SJCRH30 (cell line): Measurements from ENCODE around the gene RNF32. TPM values are rescaled to one million over a fixed set of nuclear protein-coding genes. Genes with fewer than 3 reads are reported as not detected.
"Not testable (repeated sequence)": the region's sequence is repeated elsewhere in the genome, so short reads cannot be mapped to it uniquely, and the experiment has no call there.

Experiments used
- DNase-seq, 2 experiments: peaks; one replicate each; pipeline ENCODE4 v3.0.0-alpha.2; 2015 to 2020
- H3K27ac ChIP-seq: fragments of 250-450 bp; sonication (Bioruptor Pico); 2 replicates; pipeline ENCODE4 v1.5.1; 2020; ENCODE audit warnings: mild to moderate bottlenecking, moderate library complexity
- H3K27me3 ChIP-seq: fragments of 250-450 bp; sonication (Bioruptor Pico); 2 replicates; pipeline ENCODE4 v1.5.1; 2020; ENCODE audit warnings: mild to moderate bottlenecking, moderate library complexity
- H3K36me3 ChIP-seq: fragments of 250-450 bp; sonication (Bioruptor Pico); 2 replicates; pipeline ENCODE4 v1.5.1; 2020; ENCODE audit warnings: mild to moderate bottlenecking, moderate library complexity
- H3K4me1 ChIP-seq: fragments of 250-450 bp; sonication (Bioruptor Pico); 2 replicates; pipeline ENCODE4 v1.5.1; 2020; ENCODE audit warnings: mild to moderate bottlenecking, moderate library complexity
- H3K4me3 ChIP-seq: fragments of 250-450 bp; sonication (Bioruptor Pico); 2 replicates; pipeline ENCODE4 v1.5.1; 2020; ENCODE audit warnings: mild to moderate bottlenecking, moderate library complexity
- H3K9me3 ChIP-seq: fragments of 250-450 bp; sonication (Bioruptor Pico); replicated peaks from 2 replicates; pipeline ENCODE4 v1.5.1; 2020; ENCODE audit warnings: mild to moderate bottlenecking, moderate library complexity
- total RNA-seq: library from RNA; depleted of rRNA; stranded (reverse); fragments of >200 nt; shearing (Covaris generic); gene quantifications from 2 replicates; pipeline ENCODE4 v1.2.3, GENCODE V29; 2014

Gene RNF32
- total RNA-seq, 1 experiment from 2014 or later = 0.97 TPM

- Histone ChIP-seq H3K27ac (no peak overlapping the region), H3K27me3 (no peaks in the 10 kb centered on the region), H3K9me3 (no peaks in the 10 kb centered on the region), H3K36me3 (no peaks in the 10 kb centered on the region), H3K4me1 (no peaks in the 10 kb centered on the region), H3K4me3 (no peak overlapping the region)
- DNase-seq = no peak
These were observed 27.7 kb downstream of the RNF32 start for GRCh38 chr7:156668130-156668741.

DNA sequence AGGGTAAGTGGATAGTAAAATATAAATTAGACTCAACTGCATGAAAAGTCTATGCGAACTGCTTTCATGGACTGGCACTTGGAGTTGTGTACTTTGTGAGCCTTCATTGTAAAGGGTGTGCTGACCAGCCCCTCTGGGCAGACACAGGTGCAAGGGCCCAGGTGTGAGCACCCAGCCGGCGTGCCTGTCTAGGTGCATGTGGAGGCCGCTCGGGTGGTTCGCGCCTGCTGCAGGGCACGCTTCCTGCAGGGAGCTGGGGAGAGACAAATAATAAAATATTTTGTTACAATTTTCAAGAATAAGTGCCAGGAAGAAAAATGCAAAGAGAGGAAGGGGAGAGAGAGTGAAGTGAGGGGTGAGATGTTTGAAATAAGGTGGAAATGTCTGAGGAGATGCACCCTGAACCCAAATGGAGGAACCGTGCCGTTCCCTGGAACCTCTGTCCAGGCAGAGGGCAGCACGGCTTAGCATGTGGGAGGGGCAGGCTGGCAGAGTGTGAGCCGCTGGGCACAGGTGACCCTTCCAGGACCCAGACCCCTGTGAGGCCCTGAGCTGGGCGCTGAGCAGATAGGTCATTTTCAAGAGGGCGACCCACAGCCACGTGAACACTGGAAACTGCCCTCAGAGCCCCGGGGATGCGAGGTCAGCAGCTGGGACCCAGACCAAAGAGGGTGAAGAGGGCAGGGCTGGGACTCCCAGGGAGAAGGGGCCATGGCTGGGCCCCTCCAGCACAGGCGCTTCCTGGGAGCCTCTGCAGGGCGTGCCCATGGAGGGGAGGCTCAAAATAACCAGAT lies 28.7 kb downstream of the RNF32 start:
- Histone ChIP-seq H3K27ac (no peak overlapping the region), H3K4me3 (no peak overlapping the region), H3K36me3 (no peaks in the 10 kb centered on the region), H3K4me1 (no peaks in the 10 kb centered on the region), H3K27me3 (no peaks in the 10 kb centered on the region), H3K9me3 (no peaks in the 10 kb centered on the region)
- DNase-seq = no peak

DNA sequence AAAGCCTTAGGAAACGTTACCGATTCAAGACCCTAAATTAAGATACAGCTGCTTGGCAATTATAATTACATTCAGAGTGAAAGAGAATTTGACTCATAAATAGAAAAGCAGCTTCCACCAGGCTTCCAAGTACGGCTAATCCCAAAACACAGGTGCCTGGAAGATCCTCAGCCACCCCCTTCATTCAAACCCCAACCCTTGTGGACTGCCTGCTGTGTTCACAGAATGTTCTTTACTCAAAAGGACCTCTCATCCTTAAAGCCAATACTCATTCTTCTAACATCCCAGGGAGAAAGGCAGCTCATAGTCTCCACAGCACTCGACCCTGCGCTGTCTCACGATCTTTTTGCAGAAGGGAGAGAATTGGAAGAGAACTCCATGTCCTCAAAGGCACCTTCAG lies 32.9 kb downstream of the RNF32 start:
- Histone ChIP-seq H3K4me1 (no peaks in the 10 kb centered on the region), H3K4me3 (no peak overlapping the region), H3K9me3 (no peaks in the 10 kb centered on the region), H3K27ac (no peak overlapping the region), H3K27me3 (no peaks in the 10 kb centered on the region), H3K36me3 (no peaks in the 10 kb centered on the region)
- no peak for DNase-seq

DNA sequence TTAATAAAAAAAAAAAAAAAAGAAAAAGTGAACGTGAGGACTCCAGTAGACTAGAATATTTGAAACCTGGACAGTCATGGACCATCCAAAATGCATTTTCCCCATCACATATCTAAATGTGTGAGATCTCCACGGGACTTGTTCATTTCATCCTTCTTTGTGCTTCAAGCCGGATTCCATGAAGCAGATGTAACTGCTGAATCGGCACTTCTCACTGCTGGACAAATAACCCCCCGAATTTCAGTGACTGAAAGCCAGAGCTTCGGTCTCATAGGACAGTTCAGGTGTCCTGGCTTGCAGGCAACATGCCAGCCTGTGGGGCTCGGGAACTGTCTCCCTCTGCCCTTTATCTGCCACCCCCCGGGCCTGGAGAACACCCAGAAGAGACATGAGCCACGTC lies 33.3 kb downstream of the RNF32 start:
- H3K4me3 ChIP-seq = no peak overlapping the region
- no peak overlapping the region for H3K27ac ChIP-seq
- H3K27me3 ChIP-seq = no peaks in the 10 kb centered on the region
- no peak for DNase-seq
- no peaks in the 10 kb centered on the region for H3K9me3 ChIP-seq
- no peaks in the 10 kb centered on the region for H3K4me1 ChIP-seq
- H3K36me3 ChIP-seq = no peaks in the 10 kb centered on the region

DNA sequence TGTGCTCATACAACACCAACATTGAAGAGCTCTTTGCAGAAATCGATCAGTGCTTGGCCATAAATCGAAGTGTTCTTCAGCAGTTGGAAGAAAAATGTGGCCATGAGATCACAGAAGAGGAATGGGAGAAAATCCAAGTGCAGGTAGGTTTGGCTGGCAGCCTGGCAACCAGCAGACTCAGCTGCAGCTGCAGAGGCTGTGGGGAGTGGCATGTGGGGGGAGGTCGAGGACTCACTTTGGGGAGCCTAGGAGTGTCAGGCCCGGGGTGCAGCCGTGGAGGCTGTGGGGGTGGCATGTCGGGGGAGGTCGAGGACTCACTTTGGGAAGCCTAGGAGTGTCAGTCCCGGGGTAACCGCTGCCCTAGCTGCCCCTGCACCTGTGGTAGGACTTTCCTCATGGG lies 35.1 kb downstream of the RNF32 start:
- Histone ChIP-seq H3K27me3 (no peaks in the 10 kb centered on the region), H3K36me3 (no peaks in the 10 kb centered on the region; the same call in 1 of the 2 replicates), H3K4me1 (no peaks in the 10 kb centered on the region), H3K9me3 (no peaks in the 10 kb centered on the region), H3K27ac (no peak overlapping the region), H3K4me3 (no peak overlapping the region)
- DNase-seq = no peak

- DNase-seq = no peak
- no peaks in the 10 kb centered on the region; the same call in 1 of the 2 replicates for H3K36me3 ChIP-seq
- no peaks in the 10 kb centered on the region for H3K27me3 ChIP-seq
- H3K4me3 ChIP-seq = no peak overlapping the region
- H3K4me1 ChIP-seq = no peaks in the 10 kb centered on the region
- no peak overlapping the region for H3K27ac ChIP-seq
- H3K9me3 ChIP-seq = no peaks in the 10 kb centered on the region
These were observed 35.7 kb downstream of the RNF32 start for GRCh38 chr7:156676263-156676662.

DNA sequence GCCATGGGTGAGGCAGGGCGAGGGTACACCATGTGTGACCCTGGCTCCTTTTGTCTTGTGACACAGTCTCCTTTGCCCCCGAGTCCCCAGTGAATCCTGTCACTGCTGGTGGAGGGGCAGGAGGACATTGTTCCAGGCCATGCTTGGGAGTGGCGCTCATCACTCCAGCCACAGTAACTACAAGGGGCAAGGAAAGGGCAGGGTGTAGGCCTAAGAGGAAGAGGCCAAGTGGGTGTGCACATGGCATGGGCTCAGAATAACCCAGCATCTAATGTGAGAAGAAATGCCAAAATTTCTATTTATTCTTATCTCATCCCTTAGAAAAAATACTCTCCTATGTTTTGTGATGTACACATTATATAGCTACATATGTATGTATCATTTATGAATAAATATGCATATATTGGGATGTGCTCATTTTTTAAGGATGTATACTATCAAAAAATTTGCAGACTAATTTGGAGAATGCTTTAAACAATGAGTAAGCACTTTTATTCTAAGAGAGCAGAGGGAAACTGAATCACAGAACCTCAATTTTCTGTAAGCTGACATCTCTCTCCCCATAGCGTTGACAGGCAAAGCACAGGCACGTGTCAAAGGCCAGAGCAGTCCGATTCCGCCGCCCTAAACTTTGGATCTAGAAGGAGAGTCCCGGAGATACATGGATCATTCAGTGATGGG lies 36.9 kb downstream of the RNF32 start:
- no peaks in the 10 kb centered on the region for H3K9me3 ChIP-seq
- no peak overlapping the region for H3K27ac ChIP-seq
- H3K4me3 ChIP-seq = no peak overlapping the region
- H3K36me3 ChIP-seq = peaks cover 4% of the 10 kb centered on the region; the same call in 1 of the 2 replicates
- no peaks in the 10 kb centered on the region for H3K27me3 ChIP-seq
- no peak for DNase-seq
- no peaks in the 10 kb centered on the region for H3K4me1 ChIP-seq

GRCh38 chr7:156680281-156680680 lies 39.7 kb downstream of the RNF32 start:
- peaks cover 5% of the 10 kb centered on the region; the same call in 1 of the 2 replicates for H3K36me3 ChIP-seq
- H3K4me3 ChIP-seq = no peak overlapping the region
- H3K27me3 ChIP-seq = no peaks in the 10 kb centered on the region
- no peaks in the 10 kb centered on the region for H3K9me3 ChIP-seq
- no peak overlapping the region for H3K27ac ChIP-seq
- no peak for DNase-seq
- no peaks in the 10 kb centered on the region for H3K4me1 ChIP-seq

DNA sequence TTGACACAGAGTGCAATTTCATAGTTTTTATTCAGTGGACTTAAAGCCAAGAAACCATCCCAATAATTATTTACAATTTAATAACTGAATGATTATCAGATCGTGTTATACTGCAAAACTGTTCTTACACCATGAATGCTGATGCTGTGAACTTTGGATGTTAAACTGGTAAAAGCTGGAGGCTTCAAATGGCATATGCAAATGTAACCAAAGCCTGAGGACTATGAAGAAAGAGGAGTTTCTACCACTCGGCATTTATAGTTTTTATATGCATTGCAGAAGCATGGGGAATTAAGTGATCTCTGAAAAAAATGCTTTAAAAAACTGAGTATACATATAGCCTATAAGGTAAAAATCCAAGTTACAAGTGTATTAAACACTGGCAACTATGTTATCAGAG lies 42.4 kb downstream of the RNF32 start:
- Histone ChIP-seq H3K27me3 (no peaks in the 10 kb centered on the region), H3K9me3 (no peaks in the 10 kb centered on the region), H3K36me3 (peaks cover 5% of the 10 kb centered on the region; the same call in 1 of the 2 replicates), H3K4me3 (no peak overlapping the region), H3K4me1 (no peaks in the 10 kb centered on the region), H3K27ac (no peak overlapping the region)
- no peak for DNase-seq

DNA sequence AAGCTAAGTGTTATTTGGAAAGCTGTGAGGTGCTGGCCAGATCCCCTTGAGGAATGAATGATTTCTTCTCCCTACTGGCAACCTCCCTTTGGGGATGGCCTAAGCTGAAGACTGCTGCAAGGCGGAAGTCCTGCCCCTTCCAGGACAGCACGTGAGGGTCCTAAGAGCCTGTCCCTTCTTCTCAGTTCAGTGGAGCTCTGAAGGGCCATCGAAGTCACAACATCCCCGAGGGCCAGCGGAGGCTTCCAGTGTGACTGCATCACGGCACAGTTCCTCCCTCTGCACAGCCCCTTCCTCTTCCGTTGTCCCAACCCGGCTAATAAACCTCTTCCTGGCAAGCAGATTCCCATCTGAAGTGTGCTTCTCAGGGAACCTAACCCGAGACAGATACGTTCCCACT lies 43.7 kb downstream of the RNF32 start:
- H3K27ac ChIP-seq = no peak overlapping the region
- peaks cover 5% of the 10 kb centered on the region; the same call in 1 of the 2 replicates for H3K36me3 ChIP-seq
- H3K4me3 ChIP-seq = no peak overlapping the region
- H3K27me3 ChIP-seq = no peaks in the 10 kb centered on the region
- no peaks in the 10 kb centered on the region for H3K4me1 ChIP-seq
- no peak for DNase-seq
- no peaks in the 10 kb centered on the region for H3K9me3 ChIP-seq

DNA sequence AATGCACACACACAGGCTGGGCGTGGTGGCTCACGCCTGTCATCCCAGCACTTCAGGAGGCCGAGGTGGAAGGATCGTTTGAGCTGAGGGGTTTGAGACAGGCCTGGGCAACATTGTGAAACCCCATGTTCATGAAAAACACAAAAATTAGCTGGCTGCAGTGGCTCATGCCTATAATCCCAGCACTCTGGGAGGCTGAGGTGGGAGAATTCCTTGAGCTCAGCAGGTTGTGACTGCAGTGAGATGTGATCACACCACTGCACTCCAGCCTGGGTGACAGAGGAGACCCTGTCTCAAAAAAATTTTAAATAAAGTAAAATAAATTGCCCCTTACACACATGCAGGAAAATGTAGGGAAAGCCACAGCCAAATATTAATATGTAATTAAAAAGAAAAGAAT lies 44.1 kb downstream of the RNF32 start:
- no peaks in the 10 kb centered on the region for H3K4me1 ChIP-seq
- H3K27ac ChIP-seq = no peak overlapping the region
- H3K36me3 ChIP-seq = peaks cover 5% of the 10 kb centered on the region; the same call in 1 of the 2 replicates
- DNase-seq = no peak
- H3K27me3 ChIP-seq = no peaks in the 10 kb centered on the region
- H3K9me3 ChIP-seq = no peaks in the 10 kb centered on the region
- H3K4me3 ChIP-seq = no peak overlapping the region

- no peak overlapping the region for H3K4me3 ChIP-seq
- H3K9me3 ChIP-seq = no peaks in the 10 kb centered on the region
- 0 out of 2 replicates have a peak, but pooled peaks cover 3% of the 10 kb centered on the region for H3K36me3 ChIP-seq
- no peak for DNase-seq
- H3K27me3 ChIP-seq = no peaks in the 10 kb centered on the region
- no peaks in the 10 kb centered on the region for H3K4me1 ChIP-seq
- H3K27ac ChIP-seq = no peak overlapping the region
These were observed 51.2 kb downstream of the RNF32 start for GRCh38 chr7:156691764-156692163.

GRCh38 chr7:156692849-156693248 lies 52.3 kb downstream of the RNF32 start:
- no peak overlapping the region for H3K27ac ChIP-seq
- H3K36me3 ChIP-seq = 0 out of 2 replicates have a peak, but pooled peaks cover 3% of the 10 kb centered on the region
- H3K4me1 ChIP-seq = no peaks in the 10 kb centered on the region
- no peaks in the 10 kb centered on the region; the same call in 1 of the 2 replicates for H3K9me3 ChIP-seq
- no peak for DNase-seq
- no peak overlapping the region for H3K4me3 ChIP-seq
- H3K27me3 ChIP-seq = no peaks in the 10 kb centered on the region

DNA sequence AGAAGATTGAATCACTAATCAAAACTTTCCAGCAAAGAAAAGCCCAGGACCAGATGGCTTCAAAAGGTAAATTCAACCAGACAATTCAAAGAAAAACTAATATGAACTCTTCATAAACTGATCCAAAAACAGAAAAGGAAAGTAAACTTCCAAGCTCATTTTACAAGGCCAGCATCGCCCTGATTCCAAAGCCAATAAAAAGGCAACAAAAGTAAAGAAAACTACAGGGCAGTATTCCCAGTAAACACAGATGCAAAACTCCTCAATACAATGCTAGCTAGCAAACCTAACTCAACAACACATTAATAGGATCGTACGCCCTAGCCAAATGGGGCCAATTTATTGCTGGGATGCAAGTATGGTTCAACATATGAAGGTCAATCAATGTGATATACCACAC lies 53.1 kb downstream of the RNF32 start:
- no peaks in the 10 kb centered on the region for H3K27me3 ChIP-seq

DNA sequence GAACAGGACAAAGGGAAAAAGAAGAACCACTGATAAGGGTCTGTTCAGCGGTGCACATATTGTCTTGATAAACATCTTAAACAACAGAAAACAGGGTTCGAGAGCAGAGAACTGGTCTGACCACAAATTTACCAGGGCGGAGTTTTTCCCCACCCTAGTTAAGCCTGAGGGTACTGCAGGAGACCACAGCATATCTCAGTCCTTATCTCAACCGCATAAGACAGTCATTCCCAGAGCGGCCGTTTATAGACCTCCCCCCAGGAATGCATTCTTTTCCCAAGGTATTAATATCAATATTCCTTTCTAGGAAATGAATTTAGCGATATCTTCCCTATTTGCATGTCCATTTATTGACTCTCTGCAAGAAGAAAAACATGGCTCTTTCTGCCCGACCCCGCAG lies 56.7 kb downstream of the RNF32 start:
- H3K9me3 ChIP-seq, H3K27ac ChIP-seq, DNase-seq, H3K4me3 ChIP-seq, H3K36me3 ChIP-seq, H3K27me3 ChIP-seq, H3K4me1 ChIP-seq: not testable (repeated sequence)

More for the DNA sequence above, 53.1 kb downstream of the RNF32 start:
- Histone ChIP-seq H3K4me3 (no peak overlapping the region), H3K27ac (no peak overlapping the region), H3K4me1 (no peaks in the 10 kb centered on the region), H3K9me3 (no peaks in the 10 kb centered on the region; the same call in 1 of the 2 replicates), H3K36me3 (0 out of 2 replicates have a peak, but pooled peaks cover 3% of the 10 kb centered on the region)
- no peak for DNase-seq
